OCI-LY7 (cell line): Measurements from ENCODE around the gene PPP1R14B. TPM values are rescaled to one million over a fixed set of nuclear protein-coding genes. Genes with fewer than 3 reads are reported as not detected.
A peak's percentile ranks its signal among the peaks of the same experiment; 100 is the strongest.

Experiments used
- BruUV-seq: library from RNA; stranded (reverse); fragments of 400-500 nt; replicated peaks from 2 replicates; lab custom pipeline; 2021; lab: Mats Ljungman, UMichigan
- CTCF ChIA-PET: fragments of 300-600 bp; sonication (Branson Sonifier 250); formaldehyde crosslinking; loops from one replicate; lab custom pipeline; 2022; ENCODE audit warnings: antibody characterized with exemption; ENCODE audit not compliant: unreplicated experiment; lab: Charles Lee
- POLR2A ChIA-PET: fragments of 300-600 bp; sonication (Branson Sonifier 250); formaldehyde crosslinking; loops from one replicate; lab custom pipeline; 2022; ENCODE audit warnings: antibody characterized with exemption; lab: Charles Lee
- DNase-seq: peaks from one replicate; pipeline ENCODE4 v3.0.0-alpha.2; 2015; ENCODE audit warnings: low spot score
- H2AFZ ChIP-seq: fragments of 200-600 bp; sonication (generic), shearing (Covaris generic); 2 replicates; pipeline ENCODE4 v1.6.1; 2014; ENCODE audit warnings: mild to moderate bottlenecking, antibody characterized with exemption, low read length, moderate library complexity
- H3K27ac ChIP-seq: fragments of 200-600 bp; sonication (generic); 2 replicates; pipeline ENCODE4 v1.5.1; 2014; ENCODE audit warnings: mixed run types, low read depth, mild to moderate bottlenecking, moderate library complexity, low read length, inconsistent platforms; ENCODE audit not compliant: poor library complexity, severe bottlenecking
- H3K36me3 ChIP-seq: fragments of 200-600 bp; sonication (generic); 2 replicates; pipeline ENCODE4 v1.6.1; 2014; ENCODE audit warnings: mild to moderate bottlenecking, antibody characterized with exemption, low read length, moderate library complexity, mixed read lengths; ENCODE audit not compliant: insufficient read depth
- H3K4me1 ChIP-seq: fragments of 200-600 bp; sonication (generic); 2 replicates; pipeline ENCODE4 v1.5.1; 2014; ENCODE audit warnings: mild to moderate bottlenecking, low read length; ENCODE audit not compliant: insufficient read depth, poor library complexity, severe bottlenecking
- H3K4me2 ChIP-seq: fragments of 200-600 bp; sonication (generic); 2 replicates; pipeline ENCODE4 v1.6.1; 2014; ENCODE audit warnings: mild to moderate bottlenecking, low read length
- H3K4me3 ChIP-seq: fragments of 200-600 bp; sonication (generic); 2 replicates; pipeline ENCODE4 v1.5.1; 2014; ENCODE audit warnings: mild to moderate bottlenecking, low read depth, low read length; ENCODE audit not compliant: poor library complexity, severe bottlenecking
- H3K79me2 ChIP-seq: fragments of 200-600 bp; sonication (generic); 2 replicates; pipeline ENCODE4 v1.6.1; 2016; ENCODE audit warnings: low read depth, mild to moderate bottlenecking, low read length, moderate library complexity, mixed read lengths; ENCODE audit not compliant: insufficient read depth
- H3K9me2 ChIP-seq: fragments of 200-600 bp; sonication (generic); 2 replicates; pipeline ENCODE4 v1.6.1; 2016; ENCODE audit warnings: mild to moderate bottlenecking, low read length, mixed read lengths; ENCODE audit not compliant: insufficient read depth
- H3K9me3 ChIP-seq: fragments of 200-600 bp; sonication (generic); 2 replicates; pipeline ENCODE4 v1.6.1; 2014; ENCODE audit warnings: mild to moderate bottlenecking, mixed run types, low read length, mixed read lengths
- H4K20me1 ChIP-seq: fragments of 200-600 bp; sonication (generic); 2 replicates; pipeline ENCODE4 v1.6.1; 2014; ENCODE audit warnings: mild to moderate bottlenecking, antibody characterized with exemption, low read length, moderate library complexity, mixed read lengths; ENCODE audit not compliant: insufficient read depth
- CTCF ChIP-seq: fragments of 200-600 bp; sonication (generic); conservative IDR thresholded peaks from 2 replicates; pipeline ENCODE4 v1.5.1; 2014; ENCODE audit warnings: mild to moderate bottlenecking, antibody characterized with exemption, low read length, moderate library complexity, mixed read lengths
- EZH2phosphoT487 ChIP-seq: fragments of 200-600 bp; sonication (generic); IDR thresholded peaks from 2 replicates; pipeline ENCODE4 v1.6.1; 2018; ENCODE audit warnings: low read depth, borderline replicate concordance, mild to moderate bottlenecking, mixed run types, antibody characterized with exemption, low read length, moderate library complexity, mixed read lengths
- intact Hi-C: fragments of 100-400 bp; cut with micrococcal nuclease; formaldehyde crosslinking; loops from one replicate; pipeline ENCODE4 v1.10.0; 2022; ENCODE audit not compliant: unreplicated experiment
- total RNA-seq, 2 experiments: library from RNA; depleted of rRNA in 1 of 2; stranded (reverse); fragments of >200 nt in 1 of 2; shearing (Covaris generic) in 1 of 2; gene quantifications; 2 replicates each; pipeline ENCODE4 v1.2.3, GENCODE V29; 2014 to 2022

The PPP1R14B gene
- total RNA-seq, 2 experiments from 2014 or later, result 198 to 223 TPM

GRCh38 chr11:64240435-64241240 lies 6.1 kb downstream of the PPP1R14B start, which contains the start of gene FKBP2:
TSS of gene FKBP2 (plus strand) at chr11:64241095. CDS start at chr11:64242388, 1,293 bp downstream.
- CTCF ChIA-PET, result interaction anchor here (0.6 to 0.9 kb wide), 4 partner anchors 35 to 1372 kb away, joined by 3 to 4 read pairs (median 3); no protein-coding TSS in a partner anchor
- POLR2A ChIA-PET, result interaction anchor here (0.7 to 2.5 kb wide), 7 partner anchors 8 to 77 kb away, joined by 3 to 27 read pairs (median 6); partner anchors contain the start of genes FERMT3, NUDT22, PRDX5 and TRMT112
- DNase-seq, result peak; percentile 98
- Histone ChIP-seq H3K4me3 (peak within 1 kb of the TSS; percentile 81), H3K4me2 (peak within 1 kb of the TSS; percentile 98), H3K9me2 (no peaks in the 10 kb centered on the region), H3K36me3 (peaks cover 47% of the 10 kb centered on the region), H3K9me3 (no peaks in the 10 kb centered on the region), H3K79me2 (peaks cover 21% of the 10 kb centered on the region), H2AFZ (no peak within 1 kb of the TSS; the same call in 1 of the 2 replicates), H3K27ac (peak within 1 kb of the TSS; percentile 91), H3K4me1 (peaks cover 49% of the 10 kb centered on the region), H4K20me1 (no peaks in the 10 kb centered on the region)
- TSS peak; percentile 97 for BruUV-seq
- intact Hi-C loops, result loop anchor here (1.0 to 2.0 kb wide), 4 partner anchors 10 to 64 kb away; partner anchors contain the start of genes DNAJC4, ESRRA, FERMT3 and STIP1
- TF ChIP-seq EZH2phosphoT487, result no peak
- TF ChIP-seq CTCF, result no peak

- H3K4me1 ChIP-seq, result peaks cover 52% of the 10 kb centered on the region
- H3K27ac ChIP-seq, result peak overlapping the region; percentile 91
- BruUV-seq, result no TSS peak
- DNase-seq, result peak; percentile 77
- peaks cover 43% of the 10 kb centered on the region for H3K36me3 ChIP-seq
- intact Hi-C loops, result loop anchor here (1.0 to 2.0 kb wide), 4 partner anchors 10 to 65 kb away; partner anchors contain the start of genes DNAJC4, ESRRA, FERMT3 and STIP1
- ChIA-PET POLR2A (interaction anchor here (0.6 to 2.2 kb wide), 3 partner anchors 33 to 620 kb away, joined by 3 to 27 read pairs (median 5); partner anchors contain the start of gene FERMT3), CTCF (interaction anchor here (1.9 kb wide), 1 partner anchor 33 kb away, joined by 9 read pairs; the partner anchor contains the start of gene FERMT3)
- no peaks in the 10 kb centered on the region for H4K20me1 ChIP-seq
- no peak overlapping the region for H2AFZ ChIP-seq
- H3K9me2 ChIP-seq, result no peaks in the 10 kb centered on the region
- H3K4me3 ChIP-seq, result peak overlapping the region; percentile 81
- peaks cover 13% of the 10 kb centered on the region; the same call in 1 of the 2 replicates for H3K79me2 ChIP-seq
- TF ChIP-seq CTCF (no peak), EZH2phosphoT487 (no peak)
- peak overlapping the region; percentile 92 for H3K4me2 ChIP-seq
- no peaks in the 10 kb centered on the region for H3K9me3 ChIP-seq
These were observed 6.9 kb downstream of the PPP1R14B start for GRCh38 chr11:64239662-64240434.
